Measurements from ENCODE around the gene ANKRD55. TPM values are rescaled to one million over a fixed set of nuclear protein-coding genes. Genes with fewer than 3 reads are reported as not detected.

The ANKRD55 gene
- total RNA-seq, 2 experiments from 2014 or later = 0.23 to 0.50 TPM

Other genes starting within 250 kb of the ANKRD55 start
- 10 to 100 TPM; 47.1 to 58.0 TPM for gene IL6ST, start 238.4 kb downstream of the ANKRD55 start, total RNA-seq